Stimulated activated CD8-positive, alpha-beta memory T cell treated with anti-CD3 and anti-CD28 coated beads, Interleukin-7, amount 100 ng/mL, for 48 hours (primary cell): ENCODE measurements around the gene MOAP1.
A peak's percentile ranks its signal among the peaks of the same experiment; 100 is the strongest.
"Not testable (repeated sequence)": the region's sequence is repeated elsewhere in the genome, so short reads cannot be mapped to it uniquely, and the experiment has no call there.

Experiments
- DNase-seq, 2 donors: peaks; one replicate each; pipeline ENCODE4 v3.0.0-alpha.2; 2020; ENCODE audit warnings: low read depth in 1 of 2; ENCODE audit errors: extremely low read depth in 1 of 2

MOAP1 gene, protein sequence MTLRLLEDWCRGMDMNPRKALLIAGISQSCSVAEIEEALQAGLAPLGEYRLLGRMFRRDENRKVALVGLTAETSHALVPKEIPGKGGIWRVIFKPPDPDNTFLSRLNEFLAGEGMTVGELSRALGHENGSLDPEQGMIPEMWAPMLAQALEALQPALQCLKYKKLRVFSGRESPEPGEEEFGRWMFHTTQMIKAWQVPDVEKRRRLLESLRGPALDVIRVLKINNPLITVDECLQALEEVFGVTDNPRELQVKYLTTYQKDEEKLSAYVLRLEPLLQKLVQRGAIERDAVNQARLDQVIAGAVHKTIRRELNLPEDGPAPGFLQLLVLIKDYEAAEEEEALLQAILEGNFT

DNA sequence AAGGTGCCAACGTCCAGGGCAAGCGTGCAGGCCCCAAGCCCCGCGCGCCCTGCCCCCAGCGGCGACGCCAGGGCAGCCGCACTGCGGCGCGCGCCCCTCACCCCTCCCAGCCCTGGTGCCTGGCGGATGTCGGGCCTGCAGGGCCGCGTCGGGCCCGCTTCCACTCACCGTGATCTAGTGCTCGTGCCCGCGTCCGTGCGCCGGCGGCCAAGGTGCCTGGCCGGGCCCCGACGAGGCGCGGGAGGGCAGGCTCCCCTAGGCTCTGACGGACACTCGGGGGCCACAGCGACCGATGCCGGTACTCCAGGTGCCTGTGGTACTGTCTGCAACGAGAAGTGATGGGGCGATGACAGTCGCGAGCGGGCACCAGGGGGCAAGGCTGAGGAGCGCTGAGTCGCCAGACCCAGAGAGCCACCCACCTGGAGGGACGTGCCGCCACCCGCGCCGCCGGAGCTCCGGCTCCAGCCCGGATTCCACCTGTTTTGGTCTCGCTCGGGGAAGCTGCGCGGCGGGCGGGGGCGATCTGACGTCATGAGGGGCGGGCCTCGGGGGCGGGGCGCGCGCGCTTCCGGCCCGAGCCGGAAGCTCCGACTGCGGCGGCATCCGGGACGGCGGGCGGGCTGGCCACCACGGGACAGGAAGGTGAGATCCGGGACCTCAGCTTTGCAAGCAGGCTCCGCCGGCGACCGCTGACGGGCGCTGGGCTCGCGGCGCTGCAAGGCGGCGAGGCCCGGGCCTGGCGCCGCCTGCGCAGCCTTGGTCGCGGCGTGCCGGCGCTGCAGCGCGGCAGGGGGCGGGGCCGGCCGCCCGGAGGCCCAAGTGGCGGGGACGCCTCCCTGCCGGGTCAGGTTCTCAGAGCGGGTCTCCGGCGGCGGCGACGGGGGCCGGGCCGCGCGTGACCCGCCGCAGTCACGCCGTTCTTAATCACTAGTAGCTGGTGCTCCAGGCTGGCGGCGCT is at the start of gene MOAP1, which contains the start of gene LYSET:
Gene MOAP1, minus strand, starts transcription at position 507 of the 958 bp plus-strand sequence. CDS start 655 bp downstream, outside the sequence.
Gene LYSET, plus strand, starts transcription at position 927 of the 958 bp plus-strand sequence. CDS start 89 bp downstream, outside the sequence.
- DNase-seq, result peak; percentile 77 to 83

DNA sequence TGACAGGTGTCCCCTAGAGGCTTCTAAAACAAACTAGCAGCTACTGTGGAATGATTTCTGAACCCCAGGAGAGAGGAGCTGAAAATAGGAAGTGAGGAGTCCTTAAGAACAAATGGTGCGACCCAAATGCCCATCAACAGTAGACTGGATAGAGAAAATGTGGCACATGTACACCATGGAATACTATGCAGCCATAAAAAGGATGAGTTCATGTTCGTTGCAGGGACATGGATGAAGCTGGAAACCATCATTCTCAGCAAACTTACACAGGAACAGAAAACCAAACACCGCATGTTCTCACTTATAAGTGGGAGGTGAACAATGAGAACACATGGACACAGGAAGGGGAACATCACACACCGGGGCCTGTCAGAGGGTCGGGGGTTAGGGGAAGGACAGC is 48.4 kb upstream of the MOAP1 start:
- not testable (repeated sequence) for DNase-seq

- DNase-seq, result no peak
Observed at GRCh38 chr14:93232159-93232558, 47.5 kb upstream of the MOAP1 start.

- no peak for DNase-seq
Observed at GRCh38 chr14:93231129-93231979, 46.7 kb upstream of the MOAP1 start.

DNA sequence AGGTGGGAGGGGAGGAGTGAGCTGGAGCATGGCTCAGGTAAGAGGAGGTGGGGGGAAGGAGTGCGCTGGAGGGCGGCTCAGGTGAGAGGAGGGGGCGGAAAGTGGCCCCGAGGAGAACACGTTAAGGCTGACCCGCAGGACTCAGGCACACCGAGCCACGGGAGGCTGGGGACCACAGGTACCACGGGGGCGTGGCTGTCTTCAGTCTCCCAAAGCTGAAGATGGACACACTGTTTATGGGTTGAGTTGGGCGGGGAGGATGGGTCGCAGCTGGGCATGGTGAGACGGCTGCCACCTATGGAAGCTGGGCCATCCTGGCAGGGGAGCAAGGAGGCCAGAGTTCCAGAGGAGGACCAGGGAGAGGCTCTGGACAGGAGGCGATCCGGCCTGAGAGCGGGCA is 45.8 kb upstream of the MOAP1 start:
- DNase-seq, result no peak

- no peak for DNase-seq
Observed at GRCh38 chr14:93228550-93228949, 43.9 kb upstream of the MOAP1 start.

DNA sequence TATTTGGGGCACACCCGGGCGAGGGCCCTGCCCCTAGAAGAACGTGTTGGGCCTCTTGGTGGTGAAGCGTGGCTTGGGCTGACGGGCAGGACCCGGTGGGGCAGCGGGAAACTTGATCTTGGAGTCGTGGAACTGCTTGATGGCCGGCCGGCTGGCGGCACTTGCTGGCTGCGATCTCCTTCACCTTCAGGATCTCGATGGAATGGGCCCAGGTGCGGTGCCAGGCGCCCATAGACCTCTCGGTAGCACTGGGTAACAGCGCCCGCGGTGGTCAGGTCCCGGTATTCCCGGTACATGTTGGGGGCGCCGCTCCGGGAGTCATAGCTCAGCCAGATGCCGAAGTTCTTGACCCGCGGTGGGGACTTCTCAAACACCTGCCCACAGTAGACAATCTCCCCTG is 38.9 kb upstream of the MOAP1 start:
- no peak for DNase-seq

DNA sequence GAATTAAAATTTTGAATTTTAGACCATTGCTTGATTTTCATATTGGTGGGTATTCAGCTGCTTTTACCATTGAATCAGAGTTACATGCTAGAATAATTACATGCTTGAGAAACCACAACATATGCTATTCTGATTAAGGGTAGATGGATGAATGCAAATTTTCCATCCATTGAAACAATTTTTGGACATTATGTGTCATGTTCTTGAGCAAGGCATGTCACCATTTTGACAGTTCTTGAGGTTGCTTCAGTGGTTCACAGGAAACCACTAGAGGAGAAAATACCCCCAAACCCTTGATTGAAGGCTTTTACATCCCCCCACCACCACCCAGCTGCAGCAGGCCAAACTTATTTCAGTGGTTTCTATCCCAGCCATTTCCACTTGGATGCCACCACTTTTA is 35.8 kb upstream of the MOAP1 start:
- no peak for DNase-seq

- DNase-seq, result no peak
Observed at GRCh38 chr14:93219103-93219726, 34.5 kb upstream of the MOAP1 start.

GRCh38 chr14:93214598-93214997 is 29.9 kb upstream of the MOAP1 start:
- DNase-seq, result no peak

DNA sequence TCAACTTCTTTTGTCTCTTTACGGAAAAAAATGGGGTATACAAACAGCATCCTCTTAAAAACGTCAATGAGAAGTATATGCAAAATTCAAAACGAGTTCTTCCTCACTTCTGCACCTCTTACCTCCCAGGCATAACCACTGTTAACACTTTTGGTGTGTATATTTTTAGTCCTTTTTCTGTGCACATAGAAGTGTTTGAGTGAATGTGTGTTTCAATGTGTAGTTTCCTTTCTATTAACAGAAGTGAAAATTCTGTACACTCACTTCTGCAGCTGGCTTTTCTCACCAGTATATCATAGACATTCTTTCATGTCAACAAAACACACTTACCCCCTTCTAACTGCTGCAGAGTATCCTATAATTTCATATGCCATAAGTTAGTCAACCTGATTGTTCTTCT is 27.7 kb upstream of the MOAP1 start:
- DNase-seq, result no peak

DNA sequence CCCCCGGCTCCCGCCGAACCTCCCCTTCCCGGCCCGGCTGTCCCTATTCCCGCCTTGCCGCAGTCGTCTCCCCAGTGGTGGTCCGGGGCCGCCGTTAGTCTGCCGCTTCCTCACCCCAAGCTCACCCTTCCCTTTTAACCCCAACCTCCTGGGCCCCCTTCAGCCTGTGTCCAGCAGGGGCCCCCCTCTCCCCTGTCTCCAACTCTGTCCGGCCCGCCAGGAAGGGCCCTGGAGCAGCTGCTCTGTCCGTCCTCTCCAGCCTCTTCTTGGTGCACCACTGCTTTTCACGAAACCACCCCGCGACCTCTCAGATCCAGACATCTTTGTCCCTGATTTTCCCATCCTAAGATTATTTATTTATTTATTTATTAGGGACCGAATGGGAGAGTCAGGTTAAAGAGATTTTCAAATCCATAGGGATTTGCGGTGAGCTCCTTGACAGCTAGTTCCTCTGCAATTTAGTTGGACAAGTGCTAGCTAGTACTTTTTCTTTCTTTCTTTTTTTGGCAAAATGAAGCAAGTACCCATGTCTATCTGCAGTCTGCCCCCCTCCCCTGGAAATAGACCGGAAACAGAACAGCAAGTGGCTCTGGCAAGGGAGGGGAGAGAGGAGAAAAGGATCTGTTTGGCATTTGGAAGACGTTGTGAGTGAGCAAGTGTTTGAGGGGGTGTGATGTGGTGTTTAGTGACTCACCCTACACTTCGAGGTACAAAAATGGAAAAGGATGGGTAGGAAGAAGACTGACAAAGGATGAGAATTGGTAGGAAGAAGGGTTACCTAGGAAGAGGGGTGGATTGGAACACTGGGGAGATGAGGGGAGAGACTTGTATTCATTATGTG is 23.0 kb upstream of the MOAP1 start:
- DNase-seq, result no peak

- DNase-seq, result peak; percentile 81 to 88
Observed at GRCh38 chr14:93206793-93207467, 22.2 kb upstream of the MOAP1 start, which contains the start of the genes GON7 and UBR7. Gene GON7, minus strand, starts transcription at chr14:93207065. Its CDS starts 28 bp downstream, at chr14:93207037. Gene UBR7, plus strand, starts transcription at chr14:93207256. Its CDS starts 36 bp downstream, at chr14:93207292.

DNA sequence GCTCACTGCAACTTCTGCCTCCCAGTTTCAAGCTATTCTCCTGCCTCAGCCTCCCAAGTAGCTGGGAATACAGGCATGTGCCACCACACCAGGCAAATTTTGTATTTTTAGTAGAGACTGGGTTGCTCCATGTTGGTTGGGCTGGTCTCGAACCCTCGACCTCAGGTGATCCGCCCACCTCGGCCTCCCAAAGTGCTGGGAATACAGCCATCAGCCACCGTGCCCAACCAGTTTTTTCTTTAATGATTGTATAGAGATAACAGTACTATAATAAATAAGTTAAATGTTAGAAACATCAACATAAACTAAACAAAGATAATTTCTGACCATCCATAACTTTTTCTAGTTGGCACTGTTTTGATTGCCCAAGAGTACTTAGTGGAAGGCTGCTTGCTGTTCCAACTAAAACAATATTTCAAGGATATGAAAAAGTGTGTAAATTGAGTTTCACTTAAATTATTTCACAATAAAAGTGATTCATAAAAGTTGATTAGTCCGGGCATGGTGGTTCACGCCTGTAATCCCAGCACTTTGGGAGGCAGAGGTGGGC is 16.5 kb upstream of the MOAP1 start:
- no peak for DNase-seq

DNA sequence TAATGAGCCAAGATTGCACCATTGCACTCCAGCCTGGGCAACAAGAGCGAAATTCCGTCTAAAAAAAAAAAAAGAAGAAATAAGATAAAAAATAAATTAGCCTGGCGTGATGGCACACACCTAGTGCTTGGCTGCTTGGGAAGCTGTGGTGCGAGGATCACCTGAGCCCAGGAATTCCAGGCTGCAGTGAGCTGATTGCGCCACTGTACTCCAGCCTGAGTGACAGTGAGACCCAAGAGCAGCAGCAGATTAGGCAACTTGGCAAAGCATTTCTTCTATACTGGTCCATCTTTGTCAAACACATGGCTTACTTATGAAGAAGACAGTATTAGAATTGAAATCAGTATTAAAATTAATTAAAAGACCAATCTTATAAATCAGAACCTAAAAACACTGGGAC is 15.9 kb upstream of the MOAP1 start:
- no peak for DNase-seq

GRCh38 chr14:93199031-93199430 is 14.3 kb upstream of the MOAP1 start:
- no peak for DNase-seq

DNA sequence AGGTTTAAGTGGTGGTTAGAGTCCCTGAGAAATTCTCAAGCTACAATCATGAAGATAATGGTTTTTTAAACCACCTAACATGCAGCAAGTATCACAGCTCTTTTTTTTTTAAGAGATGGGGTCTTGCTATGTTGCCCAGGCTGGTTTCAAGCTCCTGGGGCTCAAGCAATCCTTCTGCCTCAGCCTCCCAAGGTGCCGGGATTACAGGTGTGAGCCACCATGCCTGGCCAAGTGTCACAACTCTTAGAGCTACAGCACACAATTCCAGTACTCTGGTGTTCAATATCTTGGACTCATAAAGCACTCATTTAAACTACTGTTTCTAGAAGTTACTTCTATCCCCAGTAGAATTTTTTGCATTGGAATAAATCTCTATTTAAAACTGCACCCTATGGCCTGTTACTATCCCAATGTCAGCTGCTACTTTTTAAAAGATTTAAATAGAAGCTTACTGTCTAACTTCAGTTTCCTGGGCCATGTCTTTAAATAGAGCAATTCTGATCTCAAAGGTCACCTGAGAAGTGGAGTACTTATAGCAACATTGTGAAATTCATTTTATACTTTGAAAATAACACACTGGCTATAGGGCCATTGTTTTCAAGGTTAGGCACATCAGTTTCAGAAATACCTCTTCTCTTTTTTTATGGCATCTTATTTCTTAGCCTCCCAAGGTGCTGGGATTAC is 10.8 kb upstream of the MOAP1 start:
- DNase-seq, result no peak

DNA sequence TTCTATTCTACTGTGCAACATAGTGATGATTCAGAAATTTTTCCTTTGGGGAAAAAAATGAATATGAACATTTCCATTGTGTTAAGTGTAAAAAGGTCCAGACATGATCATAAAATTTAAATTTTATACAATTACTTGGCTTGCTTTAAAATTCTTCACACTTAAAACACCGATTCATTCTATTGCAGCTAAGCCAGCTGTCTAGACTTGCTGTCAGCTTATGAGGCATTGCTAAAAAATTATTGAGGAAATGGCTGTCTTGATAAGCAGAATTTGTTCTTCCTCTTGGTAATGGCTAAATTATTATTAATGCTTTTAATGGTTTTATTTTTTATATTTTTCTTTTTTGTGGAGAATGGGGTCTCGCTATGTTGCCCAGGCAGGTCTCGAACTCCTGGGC is 2.3 kb upstream of the MOAP1 start:
- DNase-seq, result no peak
